Suprapubic skin (tissue), 4 donors: ENCODE results near the gene HHAT.

ENCODE experiments used
- POLR2A ChIP-seq, 2 donors: fragments of 450-650 bp; IDR thresholded peaks; one replicate each; pipeline ENCODE4 v1.6.1; 2017; ENCODE audit warnings: antibody characterized with exemption in 2 of 2, mild to moderate bottlenecking in 2 of 2, moderate library complexity in 2 of 2
- POLR2AphosphoS5 ChIP-seq, 3 donors: sonication (generic); formaldehyde crosslinking; IDR thresholded peaks; one replicate each; pipeline ENCODE4 v1.6.1; 2017; ENCODE audit warnings: antibody characterized with exemption in 3 of 3
- TF ChIP-seq, protein P1 (sequence below), 2 donors: fragments of 200-600 bp in 1 of 2; fragments of 450-650 bp in 1 of 2; sonication (generic) in 1 of 2; IDR thresholded peaks; one replicate each; pipeline ENCODE4 v1.5.1; 2016 to 2019; ENCODE audit warnings: antibody characterized with exemption in 2 of 2, mild to moderate bottlenecking in 1 of 2, moderate library complexity in 1 of 2

DNA sequence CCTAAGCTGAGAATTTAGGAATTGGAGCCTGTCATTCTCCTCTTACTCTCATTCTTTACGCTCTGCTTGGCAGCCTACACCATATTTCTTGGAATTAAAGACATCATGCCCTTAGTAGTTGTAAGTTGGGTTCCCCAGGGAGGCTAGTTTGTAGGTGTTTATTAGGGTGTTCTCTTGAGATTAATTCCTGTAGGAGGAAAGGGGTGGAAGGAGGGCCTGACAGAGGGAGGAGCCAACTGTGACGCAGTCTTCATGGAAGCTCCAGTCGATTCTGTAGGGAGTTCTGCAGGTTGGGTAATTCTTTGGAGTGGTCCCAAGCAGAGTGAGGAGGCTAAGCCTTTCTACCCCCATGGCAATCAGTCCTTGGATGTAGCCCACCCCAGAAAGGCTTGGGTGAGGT lies 111.4 kb downstream of the HHAT start:
- TF ChIP-seq, protein P1, sequence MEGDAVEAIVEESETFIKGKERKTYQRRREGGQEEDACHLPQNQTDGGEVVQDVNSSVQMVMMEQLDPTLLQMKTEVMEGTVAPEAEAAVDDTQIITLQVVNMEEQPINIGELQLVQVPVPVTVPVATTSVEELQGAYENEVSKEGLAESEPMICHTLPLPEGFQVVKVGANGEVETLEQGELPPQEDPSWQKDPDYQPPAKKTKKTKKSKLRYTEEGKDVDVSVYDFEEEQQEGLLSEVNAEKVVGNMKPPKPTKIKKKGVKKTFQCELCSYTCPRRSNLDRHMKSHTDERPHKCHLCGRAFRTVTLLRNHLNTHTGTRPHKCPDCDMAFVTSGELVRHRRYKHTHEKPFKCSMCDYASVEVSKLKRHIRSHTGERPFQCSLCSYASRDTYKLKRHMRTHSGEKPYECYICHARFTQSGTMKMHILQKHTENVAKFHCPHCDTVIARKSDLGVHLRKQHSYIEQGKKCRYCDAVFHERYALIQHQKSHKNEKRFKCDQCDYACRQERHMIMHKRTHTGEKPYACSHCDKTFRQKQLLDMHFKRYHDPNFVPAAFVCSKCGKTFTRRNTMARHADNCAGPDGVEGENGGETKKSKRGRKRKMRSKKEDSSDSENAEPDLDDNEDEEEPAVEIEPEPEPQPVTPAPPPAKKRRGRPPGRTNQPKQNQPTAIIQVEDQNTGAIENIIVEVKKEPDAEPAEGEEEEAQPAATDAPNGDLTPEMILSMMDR (IDR thresholded peaks at IDR 0.05): no peak
- TF ChIP-seq POLR2A (IDR thresholded peaks at IDR 0.05) (no peak), POLR2AphosphoS5 (IDR thresholded peaks at IDR 0.05) (no peak)
